Activated naive CD4-positive, alpha-beta T cell treated with anti-CD3 and anti-CD28 coated beads for 36 hours (primary cell): Measurements from ENCODE around the gene NACAD. TPM values are rescaled to one million over a fixed set of nuclear protein-coding genes. Genes with fewer than 3 reads are reported as not detected.

ENCODE experiments used
- CTCF ChIA-PET: fragments of 350-600 bp; sonication (Branson Sonifier 250); formaldehyde crosslinking; loops from one replicate; lab custom pipeline; 2021; ENCODE audit warnings: antibody characterized with exemption; lab: Charles Lee
- DNase-seq: peaks from one replicate; pipeline ENCODE4 v3.0.0-alpha.2; 2020
- H3K27ac Mint-ChIP-seq: one replicate; pipeline ENCODE4 v1.8.0; 2021; ENCODE audit warnings: mild to moderate bottlenecking, mixed read lengths
- H3K27me3 Mint-ChIP-seq: one replicate; pipeline ENCODE4 v1.8.0; 2021; ENCODE audit warnings: low read depth, mixed read lengths
- H3K36me3 Mint-ChIP-seq: one replicate; pipeline ENCODE4 v1.8.0; 2021; ENCODE audit warnings: low read depth, mixed read lengths
- H3K4me1 Mint-ChIP-seq: one replicate; pipeline ENCODE4 v1.8.0; 2021; ENCODE audit warnings: low read depth, mixed read lengths
- H3K4me3 Mint-ChIP-seq: one replicate; pipeline ENCODE4 v1.8.0; 2021; ENCODE audit warnings: mild to moderate bottlenecking, moderate library complexity, mixed read lengths
- H3K9me3 Mint-ChIP-seq: one replicate; pipeline ENCODE4 v1.8.0; 2021; ENCODE audit warnings: mixed read lengths
- intact Hi-C: fragments of 100-400 bp; cut with micrococcal nuclease; formaldehyde crosslinking; loops from one replicate; pipeline ENCODE4 v1.15.1; 2023
- total RNA-seq, 2 experiments: library from RNA; stranded (reverse); gene quantifications; one replicate each; pipeline ENCODE4 v1.2.3, GENCODE V29; 2021

Gene NACAD
- under 1 TPM; 0.05 TPM for total RNA-seq

DNA sequence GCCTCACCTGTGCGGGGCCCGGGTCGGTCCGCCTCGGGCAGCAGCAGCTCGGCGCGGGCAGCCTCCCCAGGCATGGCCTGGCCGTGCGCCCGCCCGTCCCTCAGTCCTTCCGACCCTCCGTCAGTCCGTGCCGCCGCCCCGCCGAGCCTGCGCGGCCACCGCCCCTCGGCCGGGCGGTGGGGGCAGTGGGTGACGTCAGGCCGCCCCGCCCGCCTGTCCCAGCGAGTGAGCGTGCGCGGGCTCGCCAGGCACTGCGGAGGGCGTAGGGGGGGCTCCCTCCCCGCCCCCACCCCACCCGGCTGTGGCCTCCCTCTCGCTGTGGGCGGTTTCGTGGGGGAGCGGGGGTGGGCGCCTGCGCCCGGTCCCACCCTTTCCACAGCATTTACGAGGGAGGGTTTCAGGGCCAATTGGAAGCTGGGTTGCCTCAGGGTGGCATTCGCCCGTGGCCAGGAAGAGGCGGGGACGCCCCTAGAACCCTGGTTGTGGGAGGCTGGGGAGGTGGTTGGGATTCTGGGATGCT, at the start of gene NACAD:
TSS of gene NACAD (minus strand) at position 149 of the 520 bp plus-strand sequence. CDS start at position 74, 75 bp downstream.
- Mint-ChIP-seq H3K36me3 (peaks cover 1% of the 10 kb centered on the region), H3K4me1 (peaks cover 7% of the 10 kb centered on the region), H3K27me3 (peaks cover 12% of the 10 kb centered on the region), H3K27ac (no peak within 1 kb of the TSS), H3K9me3 (peaks cover 2% of the 10 kb centered on the region), H3K4me3 (peak within 1 kb of the TSS; percentile 67)
- peak; percentile 4 for DNase-seq
- intact Hi-C loops: no loop called here
- CTCF ChIA-PET: interaction anchor here (0.6 to 0.9 kb wide), 2 partner anchors 8 to 30 kb away, joined by 3 read pairs; no protein-coding TSS in a partner anchor

GRCh38 chr7:45136106-45137060, 47.6 kb upstream of the NACAD start:
- no peaks in the 10 kb centered on the region for H3K27me3 Mint-ChIP-seq
- intact Hi-C loops: loop anchor here (1.0 to 2.0 kb wide), 9 partner anchors 25 to 548 kb away; partner anchors contain the start of genes H2AZ2, MYO1G and TBRG4

DNA sequence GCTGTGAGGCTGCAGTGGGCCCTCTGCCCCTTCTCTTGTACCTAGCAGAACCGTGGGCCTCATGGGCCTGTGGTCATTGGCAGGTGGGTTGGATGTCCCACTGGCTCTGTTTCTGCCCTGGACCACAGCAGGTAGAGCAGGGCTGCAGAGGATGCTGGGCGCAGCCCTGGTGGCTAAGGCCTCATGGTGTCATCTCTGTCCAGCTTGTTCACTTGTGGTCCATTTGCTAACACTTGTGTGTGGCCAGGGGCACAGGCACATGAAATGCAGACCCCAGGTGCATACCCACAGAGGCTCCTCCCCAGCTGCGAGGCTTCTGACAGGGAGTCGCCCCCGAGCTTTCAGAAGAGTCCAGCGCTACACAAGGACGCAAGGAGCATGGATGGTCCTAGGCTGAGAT, 45.1 kb upstream of the NACAD start:
- CTCF ChIA-PET: interaction anchor here (0.7 to 5.8 kb wide), 3 partner anchors 160 to 290 kb away, joined by 5 to 78 read pairs (median 13); no protein-coding TSS in a partner anchor
- Mint-ChIP-seq H3K36me3 (no peaks in the 10 kb centered on the region), H3K27ac (no peak overlapping the region), H3K4me1 (peaks cover 6% of the 10 kb centered on the region), H3K27me3 (no peaks in the 10 kb centered on the region), H3K4me3 (no peak overlapping the region), H3K9me3 (no peaks in the 10 kb centered on the region)
- intact Hi-C loops: no loop called here
- no peak for DNase-seq

More at GRCh38 chr7:45136106-45137060, 47.6 kb upstream of the NACAD start:
- Mint-ChIP-seq H3K4me3 (no peak overlapping the region), H3K36me3 (no peaks in the 10 kb centered on the region), H3K9me3 (no peaks in the 10 kb centered on the region), H3K27ac (no peak overlapping the region), H3K4me1 (peaks cover 7% of the 10 kb centered on the region)
- CTCF ChIA-PET: interaction anchor here (0.5 to 5.8 kb wide), 51 partner anchors 8 to 669 kb away, joined by 3 to 78 read pairs (median 5); partner anchors contain the start of genes PURB and TBRG4
- peak; percentile 87 for DNase-seq

DNA sequence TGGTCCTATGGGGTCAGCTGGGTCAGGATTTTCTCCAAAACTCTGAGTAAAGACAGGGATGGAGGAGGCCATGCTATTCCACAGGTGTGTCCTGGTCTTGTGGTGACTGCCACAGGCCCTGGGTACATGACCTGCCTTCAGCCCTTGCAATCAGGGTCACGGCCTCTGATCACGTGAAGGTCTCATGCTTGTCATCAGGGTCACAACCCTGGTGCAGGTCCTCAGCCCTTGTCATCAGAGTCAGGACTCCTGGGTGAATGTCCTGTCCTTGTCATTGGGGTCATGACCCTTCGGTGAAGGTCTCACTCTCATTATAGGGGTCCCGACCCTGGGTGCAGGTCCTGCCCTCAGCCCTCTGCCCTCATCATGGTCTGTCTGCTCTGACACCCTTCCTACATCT, 44.6 kb upstream of the NACAD start:
- H3K4me1 Mint-ChIP-seq: peaks cover 6% of the 10 kb centered on the region
- no peak overlapping the region for H3K4me3 Mint-ChIP-seq
- no peaks in the 10 kb centered on the region for H3K36me3 Mint-ChIP-seq
- intact Hi-C loops: no loop called here
- CTCF ChIA-PET: interaction anchor here (0.7 to 5.8 kb wide), 3 partner anchors 160 to 290 kb away, joined by 5 to 78 read pairs (median 13); no protein-coding TSS in a partner anchor
- H3K27me3 Mint-ChIP-seq: no peaks in the 10 kb centered on the region
- no peak overlapping the region for H3K27ac Mint-ChIP-seq
- H3K9me3 Mint-ChIP-seq: no peaks in the 10 kb centered on the region
- no peak for DNase-seq

DNA sequence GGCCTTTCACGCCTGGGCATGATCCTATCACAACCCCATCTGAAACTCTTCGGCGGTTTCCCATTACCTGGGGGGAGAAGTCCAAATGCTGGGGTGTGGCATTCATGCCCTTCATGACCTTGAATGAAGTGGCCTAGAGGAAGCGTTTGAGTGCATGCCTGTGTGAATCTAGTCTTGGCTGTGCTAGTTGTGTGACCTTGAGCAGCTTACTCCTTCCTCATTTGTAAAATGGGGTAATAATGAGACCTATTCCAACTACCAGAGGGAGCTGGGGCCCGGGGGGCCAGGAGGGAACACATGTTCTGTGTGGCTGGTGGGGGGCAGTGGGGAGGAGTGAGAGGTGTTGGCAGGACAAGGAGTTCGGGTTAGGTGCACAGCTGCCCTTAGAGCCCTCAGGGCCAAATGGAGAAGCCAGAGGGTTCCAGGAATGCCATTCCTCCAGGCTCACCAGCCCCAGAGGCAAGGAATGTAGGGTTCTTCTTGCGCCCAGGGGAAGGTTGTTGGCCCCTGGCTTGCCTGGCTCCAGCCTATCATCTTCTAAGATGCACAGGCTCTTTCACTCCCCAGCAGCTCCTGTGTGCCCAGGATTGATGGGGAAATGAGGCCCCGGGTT, 44.0 kb upstream of the NACAD start:
- Mint-ChIP-seq H3K9me3 (no peaks in the 10 kb centered on the region), H3K36me3 (no peaks in the 10 kb centered on the region), H3K27ac (peak overlapping the region; percentile 53), H3K4me1 (peaks cover 6% of the 10 kb centered on the region), H3K4me3 (no peak overlapping the region), H3K27me3 (no peaks in the 10 kb centered on the region)
- intact Hi-C loops: no loop called here
- no peak for DNase-seq
- CTCF ChIA-PET: interaction anchor here (5.8 kb wide), 1 partner anchor 159 kb away, joined by 78 read pairs; no protein-coding TSS in a partner anchor

GRCh38 chr7:45131891-45132290, 43.1 kb upstream of the NACAD start:
- Mint-ChIP-seq H3K27ac (no peak overlapping the region), H3K4me3 (no peak overlapping the region), H3K9me3 (no peaks in the 10 kb centered on the region), H3K36me3 (no peaks in the 10 kb centered on the region), H3K27me3 (no peaks in the 10 kb centered on the region), H3K4me1 (peaks cover 6% of the 10 kb centered on the region)
- CTCF ChIA-PET: interaction anchor here (0.8 kb wide), 1 partner anchor 9 kb away, joined by 3 read pairs; no protein-coding TSS in a partner anchor
- intact Hi-C loops: no loop called here
- no peak for DNase-seq

GRCh38 chr7:45130910-45131309, 42.1 kb upstream of the NACAD start:
- Mint-ChIP-seq H3K4me3 (no peak overlapping the region), H3K27ac (no peak overlapping the region), H3K36me3 (no peaks in the 10 kb centered on the region), H3K27me3 (no peaks in the 10 kb centered on the region), H3K4me1 (peaks cover 4% of the 10 kb centered on the region), H3K9me3 (no peaks in the 10 kb centered on the region)
- DNase-seq: no peak
- CTCF ChIA-PET: no interaction called here
- intact Hi-C loops: no loop called here

GRCh38 chr7:45129906-45130305, 41.1 kb upstream of the NACAD start:
- H3K27me3 Mint-ChIP-seq: no peaks in the 10 kb centered on the region
- no peaks in the 10 kb centered on the region for H3K9me3 Mint-ChIP-seq
- no peaks in the 10 kb centered on the region for H3K36me3 Mint-ChIP-seq
- CTCF ChIA-PET: interaction anchor here (0.6 to 0.7 kb wide), 2 partner anchors 172 to 194 kb away, joined by 3 read pairs; no protein-coding TSS in a partner anchor
- intact Hi-C loops: no loop called here
- H3K4me3 Mint-ChIP-seq: no peak overlapping the region
- no peaks in the 10 kb centered on the region for H3K4me1 Mint-ChIP-seq
- no peak for DNase-seq
- H3K27ac Mint-ChIP-seq: no peak overlapping the region

DNA sequence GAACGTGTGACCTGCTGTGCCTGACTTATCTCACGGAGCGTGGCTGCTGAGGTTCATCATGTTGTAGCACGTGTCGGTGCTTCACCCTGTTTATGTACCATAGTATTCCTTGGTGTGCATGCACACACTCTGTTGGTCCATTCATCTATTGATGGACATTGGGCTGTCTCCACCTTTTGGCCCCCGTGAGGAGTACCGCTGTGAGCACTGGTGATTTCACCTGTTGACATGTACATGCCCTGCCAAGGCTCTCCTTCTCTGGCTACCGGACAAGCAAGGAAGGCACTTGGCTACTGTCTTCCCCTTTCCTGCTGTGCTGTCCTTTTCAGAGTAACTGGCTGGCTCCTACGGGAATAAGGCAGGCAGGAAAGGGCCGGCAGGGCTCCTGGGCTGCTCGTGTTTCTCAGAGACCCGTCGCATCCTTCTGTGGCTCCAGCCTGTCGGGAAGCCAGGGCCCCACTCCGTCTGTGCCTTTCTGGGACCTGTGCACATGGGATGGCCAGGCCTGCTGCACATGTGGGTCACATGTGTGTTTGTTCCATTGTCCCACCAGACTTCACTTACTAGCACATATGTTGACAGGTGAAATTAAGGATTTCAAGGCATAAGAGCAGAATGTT, 40.5 kb upstream of the NACAD start:
- CTCF ChIA-PET: interaction anchor here (0.6 to 0.7 kb wide), 2 partner anchors 172 to 194 kb away, joined by 3 read pairs; no protein-coding TSS in a partner anchor
- intact Hi-C loops: no loop called here
- Mint-ChIP-seq H3K27me3 (no peaks in the 10 kb centered on the region), H3K27ac (no peak overlapping the region), H3K9me3 (no peaks in the 10 kb centered on the region), H3K4me1 (no peaks in the 10 kb centered on the region), H3K4me3 (no peak overlapping the region), H3K36me3 (no peaks in the 10 kb centered on the region)
- no peak for DNase-seq

DNA sequence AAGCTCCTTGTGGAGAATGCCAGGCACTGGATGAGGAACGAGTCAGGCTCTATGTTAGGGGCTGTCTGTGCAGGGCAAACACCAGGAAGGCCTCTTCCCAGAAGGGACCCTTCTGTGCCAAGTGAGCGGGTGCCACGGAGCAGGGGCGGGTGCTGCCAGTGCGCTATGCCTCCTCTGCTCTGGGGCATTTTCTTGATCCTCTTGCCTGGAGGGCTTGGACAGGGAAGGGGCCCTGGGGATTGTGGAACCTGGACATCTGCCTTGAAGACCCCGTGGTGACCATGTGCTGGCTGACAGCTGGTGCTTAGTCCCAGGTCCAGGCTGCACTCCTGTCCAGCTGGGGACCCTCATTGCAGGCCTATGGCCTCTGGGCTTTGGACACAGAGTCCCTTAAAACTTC, 38.2 kb upstream of the NACAD start:
- Mint-ChIP-seq H3K36me3 (no peaks in the 10 kb centered on the region), H3K27ac (no peak overlapping the region)

DNA sequence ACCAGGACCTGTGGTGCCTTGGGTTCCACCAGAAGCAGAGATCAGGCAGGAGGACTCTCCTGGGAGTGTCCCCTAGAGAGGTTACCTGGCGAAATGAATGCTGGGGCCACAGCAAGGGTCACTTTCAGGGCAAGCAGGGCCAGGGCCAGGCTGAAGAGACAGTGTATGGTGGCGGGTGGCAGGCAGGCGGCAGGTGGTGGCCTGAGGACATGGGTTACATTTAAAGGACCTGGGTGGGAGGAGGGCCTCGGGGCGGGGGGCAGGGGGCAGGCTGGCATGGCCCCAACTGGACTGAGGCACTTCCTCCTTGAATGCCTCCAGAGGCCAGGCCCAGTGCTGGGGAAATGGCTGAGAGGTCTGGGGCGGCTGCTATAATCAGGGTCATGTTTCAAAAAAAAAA, 37.4 kb upstream of the NACAD start:
- intact Hi-C loops: no loop called here
- CTCF ChIA-PET: interaction anchor here (0.5 to 4.3 kb wide), 3 partner anchors 10 to 248 kb away, joined by 3 to 29 read pairs (median 3); partner anchors contain the start of gene TBRG4
- Mint-ChIP-seq H3K4me3 (no peak overlapping the region), H3K36me3 (no peaks in the 10 kb centered on the region), H3K9me3 (no peaks in the 10 kb centered on the region), H3K27me3 (no peaks in the 10 kb centered on the region), H3K4me1 (peaks cover 14% of the 10 kb centered on the region), H3K27ac (peak overlapping the region; percentile 43)
- DNase-seq: no peak

More for the DNA sequence above, 38.2 kb upstream of the NACAD start:
- intact Hi-C loops: no loop called here
- no peaks in the 10 kb centered on the region for H3K27me3 Mint-ChIP-seq
- H3K4me1 Mint-ChIP-seq: peaks cover 14% of the 10 kb centered on the region
- H3K4me3 Mint-ChIP-seq: no peak overlapping the region
- DNase-seq: no peak
- H3K9me3 Mint-ChIP-seq: no peaks in the 10 kb centered on the region
- CTCF ChIA-PET: no interaction called here
